ENCODE measurements around the gene FAM114A1.

The FAM114A1 gene

DNA sequence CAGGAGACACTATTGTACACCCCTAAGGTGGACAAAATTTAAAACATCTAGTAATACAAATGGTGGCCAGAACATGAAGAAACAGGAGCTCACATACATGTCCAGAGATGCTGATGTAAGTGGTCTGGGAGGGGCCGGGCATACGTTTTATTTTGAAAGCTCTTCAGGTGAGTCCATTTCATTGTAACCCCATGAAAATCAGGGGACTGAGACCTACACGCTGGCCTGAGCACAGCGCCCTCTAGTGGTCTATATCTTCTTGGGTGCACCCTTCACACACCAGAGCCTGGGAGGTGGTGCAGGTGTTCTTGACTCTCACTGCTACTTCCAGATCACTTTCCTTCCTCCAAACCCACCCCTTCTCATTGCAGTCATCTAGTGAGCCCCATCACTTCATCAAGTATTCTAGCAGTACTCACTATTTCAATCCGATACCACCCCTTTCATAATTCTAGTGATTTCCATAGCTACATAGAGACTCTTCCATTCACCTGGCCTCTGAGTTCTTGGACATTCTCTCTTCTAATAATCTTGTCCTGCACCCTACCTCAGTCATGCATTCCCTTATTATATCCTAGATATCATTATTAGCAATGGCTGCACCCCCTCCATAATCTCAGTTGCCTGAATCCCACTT, 6.7 kb upstream of the FAM114A1 start:
- DNase-seq: no peak

DNA sequence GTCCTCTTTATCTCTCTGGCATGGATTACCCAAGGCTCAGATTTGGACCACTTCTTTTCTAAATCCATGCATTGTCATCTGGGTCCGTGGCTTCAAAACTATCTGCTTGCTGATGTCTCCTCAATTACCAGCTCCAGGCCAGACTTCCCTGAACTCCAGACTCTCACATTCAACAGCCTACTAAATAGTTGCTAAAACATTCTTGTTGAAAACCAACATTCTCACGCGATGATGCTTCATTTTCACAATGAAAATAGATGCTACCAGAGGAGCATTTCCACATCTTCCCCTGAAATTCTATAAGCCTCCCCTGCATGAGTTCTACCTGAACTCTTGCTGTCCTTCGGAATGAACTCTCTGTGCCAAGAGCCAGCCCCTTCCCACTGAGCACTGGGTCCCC, 5.8 kb upstream of the FAM114A1 start:
- DNase-seq: no peak

DNA sequence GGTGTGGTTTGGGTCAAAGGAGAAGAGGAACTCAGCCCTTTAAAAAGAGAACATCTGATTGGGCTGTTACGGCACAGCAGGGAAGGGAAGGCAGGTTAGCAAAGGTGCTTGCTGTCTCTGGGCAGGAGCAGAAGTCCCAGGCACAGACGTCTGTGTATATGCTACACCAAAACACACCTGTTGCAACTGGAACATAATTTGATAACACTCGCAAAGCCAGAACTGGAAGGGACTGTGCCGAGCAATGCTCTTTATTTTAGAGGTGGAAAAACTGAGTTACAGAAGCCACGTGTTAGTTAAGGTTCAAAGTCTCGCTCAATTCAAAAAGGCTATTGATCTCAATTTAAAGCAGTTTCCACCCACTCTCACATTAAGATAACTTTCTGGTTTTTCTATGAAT, 2.2 kb upstream of the FAM114A1 start:
- no peak for DNase-seq

DNA sequence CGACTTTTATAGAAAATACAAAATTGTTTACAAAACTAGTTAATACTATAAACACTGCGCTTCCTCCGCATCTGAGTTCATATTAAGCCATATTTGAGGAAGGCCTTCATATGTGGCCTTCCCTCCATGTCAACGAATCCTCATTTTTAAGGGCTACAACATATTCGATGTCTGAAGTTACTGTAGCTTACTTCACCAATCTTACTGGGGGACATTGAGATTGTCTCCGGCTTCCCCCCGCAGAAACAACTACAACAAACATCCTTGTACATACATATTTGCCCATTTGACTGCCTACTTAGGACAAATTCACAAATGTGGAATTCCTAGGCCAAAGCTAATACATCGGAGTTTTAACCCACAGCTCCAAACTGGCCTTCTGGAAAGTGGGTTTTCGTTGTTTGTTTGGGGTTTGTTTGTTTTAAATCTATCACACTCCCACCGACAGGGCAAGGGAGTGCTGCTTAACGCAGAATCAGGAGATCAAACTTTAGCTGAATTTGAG, 581 bp upstream of the FAM114A1 start:
- no peak for DNase-seq

GRCh38 chr4:38868059-38868960, 704 bp downstream of the FAM114A1 start:
- DNase-seq: no peak

- DNase-seq: no peak
These were observed 1.9 kb downstream of the FAM114A1 start for GRCh38 chr4:38869511-38869910.

GRCh38 chr4:38870098-38870808, 2.6 kb downstream of the FAM114A1 start:
- DNase-seq: no peak

GRCh38 chr4:38871593-38871992, 4.0 kb downstream of the FAM114A1 start:
- DNase-seq: no peak

- no peak for DNase-seq
These were observed 5.0 kb downstream of the FAM114A1 start for GRCh38 chr4:38872620-38873019.

DNA sequence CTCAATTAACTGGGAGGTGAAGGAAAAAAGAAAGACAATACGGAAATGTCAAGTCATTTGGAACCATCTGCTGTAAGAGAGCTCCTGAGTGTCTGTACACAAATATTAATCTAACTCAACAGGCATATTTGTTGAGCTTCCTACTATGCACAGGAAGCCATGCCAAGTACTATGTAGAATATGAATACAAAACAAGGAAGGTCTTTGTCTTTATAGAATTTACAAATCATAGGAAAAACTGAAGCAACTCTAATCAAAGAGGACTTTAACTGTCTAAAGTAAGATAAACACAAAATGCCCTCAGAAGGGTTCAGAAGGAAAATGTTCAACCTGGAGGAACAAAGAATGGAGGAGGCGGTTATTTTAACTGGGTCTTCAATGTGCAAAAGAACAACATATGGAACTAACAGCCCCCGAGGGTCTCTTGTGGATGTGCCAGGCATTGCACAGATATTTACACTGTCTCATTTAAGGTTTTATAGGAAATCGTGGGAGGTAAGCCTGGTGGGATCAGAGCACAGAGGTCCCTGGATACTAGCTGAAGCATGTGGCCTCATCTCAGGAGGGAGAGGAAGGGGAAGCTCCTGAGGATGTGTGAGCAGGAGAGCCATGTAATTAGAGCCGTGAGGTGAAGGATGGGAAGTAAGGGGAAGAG, 5.8 kb downstream of the FAM114A1 start:
- no peak for DNase-seq

DNA sequence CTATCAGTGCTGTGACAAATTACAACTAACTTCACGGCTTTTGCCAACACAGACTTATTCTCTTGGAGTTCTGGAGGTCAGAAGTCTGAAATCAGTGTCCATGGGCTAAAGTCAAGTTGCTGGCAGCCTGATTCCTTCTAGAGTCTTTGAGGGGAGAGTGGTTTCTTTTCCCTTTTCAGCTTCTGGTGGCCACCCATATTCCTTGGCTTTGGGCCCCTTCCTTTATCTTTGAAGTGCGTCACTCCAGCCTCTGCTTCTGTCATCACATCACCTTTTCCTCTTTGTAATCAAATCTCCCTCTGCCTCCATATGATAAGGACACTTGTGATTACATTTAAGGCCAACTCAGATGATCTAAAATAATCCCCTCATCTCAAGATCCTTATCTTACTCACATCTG, 9.0 kb downstream of the FAM114A1 start:
- DNase-seq: no peak

- DNase-seq: no peak
These were observed 16.6 kb downstream of the FAM114A1 start for GRCh38 chr4:38884254-38884653.

- no peak for DNase-seq
These were observed 21.5 kb downstream of the FAM114A1 start for GRCh38 chr4:38889143-38889542.

DNA sequence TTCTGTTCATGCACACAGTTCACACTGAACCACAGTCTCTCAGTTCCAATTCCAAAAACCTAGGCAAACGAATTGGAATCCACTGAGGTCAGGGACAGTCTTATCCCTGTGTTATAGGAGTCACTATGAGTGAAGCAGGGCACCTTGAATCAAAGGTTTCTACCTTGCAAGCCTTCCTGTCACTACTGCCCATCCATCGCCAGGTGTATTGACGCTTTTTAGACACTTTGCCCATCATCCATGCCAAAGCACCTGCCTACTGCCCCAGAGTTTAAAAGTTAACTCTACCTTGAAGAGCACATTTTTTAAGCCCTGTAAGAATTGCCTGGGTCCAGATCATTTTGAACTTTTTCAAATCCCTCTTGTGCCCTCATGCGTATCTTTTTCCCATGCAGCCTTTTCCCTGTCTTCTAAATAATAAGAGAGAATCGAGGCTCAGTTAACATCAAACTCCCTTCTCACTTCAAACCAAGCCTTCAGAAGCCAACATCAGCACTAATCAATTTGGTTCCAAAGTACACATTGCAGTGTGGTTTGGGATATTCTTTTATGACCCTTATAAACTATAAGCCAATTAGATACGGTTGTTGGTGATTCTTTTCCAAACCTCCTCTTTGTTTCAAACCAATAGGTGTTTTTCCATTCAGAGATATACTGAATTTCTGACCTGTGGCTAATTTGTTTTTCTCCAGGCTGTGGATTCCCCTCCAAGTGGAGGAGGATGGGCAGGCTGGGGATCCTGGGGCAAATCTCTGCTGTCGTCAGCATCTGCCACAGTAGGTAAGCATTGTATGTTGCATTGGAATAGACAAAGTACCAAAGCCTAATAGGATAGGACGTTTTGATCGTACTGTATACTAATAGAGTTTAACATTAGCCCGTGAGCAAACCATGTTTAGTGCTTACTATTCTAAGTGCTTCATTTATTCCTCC, 23.7 kb downstream of the FAM114A1 start:
- DNase-seq: no peak

DNA sequence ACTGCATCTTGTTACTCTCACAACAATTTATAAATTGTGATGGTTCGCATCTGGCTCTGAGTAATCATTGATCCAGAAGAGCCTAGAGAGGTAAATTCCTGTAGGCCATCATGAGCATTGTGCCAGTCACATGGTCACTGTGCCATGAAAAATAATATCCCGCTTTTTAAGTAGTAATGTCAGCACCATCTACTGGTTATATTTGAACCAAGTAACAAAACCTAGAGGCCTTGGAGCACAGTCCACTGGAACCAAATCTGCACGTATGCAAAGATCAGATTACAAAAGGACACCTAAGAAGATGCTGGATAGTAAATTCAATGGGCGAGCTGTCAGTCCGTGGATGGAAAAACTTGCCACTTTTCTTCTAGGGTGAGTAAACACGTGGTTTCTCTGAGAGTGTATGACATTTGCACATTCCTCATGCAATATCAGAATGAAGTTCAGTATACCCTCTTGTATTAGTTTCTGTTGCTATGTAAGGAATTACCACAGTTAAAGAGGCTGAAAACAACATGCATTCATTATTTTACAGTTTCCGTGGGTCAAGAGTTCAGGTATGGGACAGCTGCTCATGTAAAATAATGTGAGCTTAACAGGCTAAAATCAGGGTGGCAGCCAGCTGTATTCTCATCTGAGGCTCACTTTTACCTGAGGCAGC, 26.8 kb downstream of the FAM114A1 start:
- DNase-seq: no peak

DNA sequence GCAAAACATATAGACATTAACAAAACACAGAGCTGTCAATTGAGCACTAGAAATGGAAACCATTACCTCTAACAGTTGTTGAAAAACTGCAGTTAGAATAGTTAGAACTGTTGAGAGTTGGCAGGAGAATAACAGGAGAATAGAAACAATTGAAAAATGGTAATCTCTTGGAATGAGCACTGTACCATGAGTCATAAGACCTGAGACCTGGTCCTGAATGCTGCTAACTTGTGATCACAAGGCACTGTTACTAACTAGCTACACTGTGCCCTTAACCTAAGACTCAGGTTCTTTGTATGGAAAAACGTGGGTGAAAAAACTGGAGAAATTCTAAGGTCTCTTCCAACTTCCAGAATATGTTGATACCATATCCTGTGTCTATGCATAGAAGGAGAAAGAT, 29.3 kb downstream of the FAM114A1 start:
- no peak for DNase-seq

DNA sequence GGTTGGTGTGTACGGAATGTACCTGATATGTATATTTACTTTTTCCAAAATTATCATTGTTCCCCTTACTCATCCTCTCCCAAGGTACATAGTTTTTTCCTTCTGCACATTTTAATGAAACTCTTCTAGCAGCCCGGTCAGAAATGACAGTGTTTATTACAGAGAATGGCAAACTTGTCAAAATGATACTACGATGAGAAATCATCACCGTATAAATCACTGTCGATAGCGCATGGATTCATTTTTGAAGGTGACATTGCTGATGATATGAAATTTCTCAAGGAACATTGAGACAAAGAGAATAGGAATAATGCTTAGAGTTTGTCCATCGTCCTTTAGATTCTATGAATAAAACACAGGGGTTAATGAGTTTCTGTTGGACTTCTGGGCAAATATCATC, 30.6 kb downstream of the FAM114A1 start:
- no peak for DNase-seq

DNA sequence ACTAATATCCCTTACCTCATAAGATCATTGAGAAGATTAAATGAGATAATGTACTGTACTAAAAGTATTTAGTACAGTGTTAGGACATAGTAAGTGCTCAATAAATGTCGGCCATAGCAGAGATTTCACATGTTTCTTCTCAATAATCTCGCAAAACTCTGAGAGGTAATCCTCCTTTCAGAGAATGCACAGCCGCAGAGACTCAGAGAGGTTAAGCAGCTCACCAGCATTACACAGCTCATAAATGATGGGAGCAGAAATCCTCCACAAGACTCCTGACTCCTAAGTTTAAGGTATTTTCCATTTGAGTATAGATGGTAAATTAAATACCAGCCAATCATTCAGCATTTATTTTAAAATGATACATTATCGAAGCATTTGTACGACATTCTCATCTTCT, 34.6 kb downstream of the FAM114A1 start:
- DNase-seq: no peak

DNA sequence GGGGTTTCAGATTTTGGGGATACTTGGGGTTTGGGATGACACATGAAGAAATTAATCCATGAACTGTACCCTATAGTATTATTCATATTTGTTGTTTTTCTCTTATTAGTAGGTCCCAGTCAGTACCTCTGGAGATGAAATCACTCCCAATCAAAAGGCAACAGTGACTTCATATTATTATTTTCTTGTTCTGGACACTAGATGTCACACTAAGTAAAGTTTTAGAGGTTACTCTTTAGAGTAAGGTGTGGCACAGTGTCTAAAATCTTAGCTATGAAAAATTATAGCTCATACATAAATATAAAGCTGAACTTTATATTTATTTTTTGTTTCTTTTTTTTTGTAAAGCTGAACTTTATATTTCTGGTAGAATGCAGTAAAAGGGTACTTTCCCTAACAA, 35.1 kb downstream of the FAM114A1 start:
- DNase-seq: no peak

- no peak for DNase-seq
These were observed 36.6 kb downstream of the FAM114A1 start for GRCh38 chr4:38904090-38904666.

DNA sequence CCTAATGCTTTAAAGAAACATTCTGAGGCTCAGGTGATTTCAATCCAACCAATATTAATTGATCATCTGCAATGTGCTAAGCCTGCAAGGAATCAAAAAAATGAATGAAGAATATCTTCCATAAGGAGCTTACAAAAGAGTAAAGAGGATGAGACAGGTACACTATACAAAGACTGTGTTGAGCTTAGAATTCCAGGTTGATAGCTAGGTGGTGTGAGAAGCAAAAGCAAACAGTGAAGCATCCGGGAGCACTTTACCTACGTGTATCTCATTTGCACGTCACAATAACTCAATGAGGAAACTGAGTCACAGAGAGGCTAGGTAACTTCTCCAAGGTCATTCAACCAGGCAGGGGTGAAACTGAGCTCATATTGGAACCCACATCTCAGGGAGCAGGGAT, 37.1 kb downstream of the FAM114A1 start:
- DNase-seq: no peak

All from GOT3 (cell line).